Caco-2 (cell line): ENCODE results near the gene LCOR. TPM values are rescaled to one million over a fixed set of nuclear protein-coding genes. Genes with fewer than 3 reads are reported as not detected.

ENCODE experiments used
- BruUV-seq: library from RNA; stranded (reverse); fragments of 400-500 nt; replicated peaks from 2 replicates; lab custom pipeline; 2021; lab: Mats Ljungman, UMichigan
- CTCF ChIA-PET: fragments of 300-600 bp; sonication (Branson Sonifier 250); formaldehyde crosslinking; loops from one replicate; lab custom pipeline; 2022; ENCODE audit warnings: antibody characterized with exemption; lab: Charles Lee
- POLR2A ChIA-PET: fragments of 300-600 bp; sonication (Branson Sonifier 250); formaldehyde crosslinking; loops from one replicate; lab custom pipeline; 2022; ENCODE audit warnings: antibody characterized with exemption; lab: Charles Lee
- DNase-seq, 2 experiments: peaks; one replicate each; pipeline versions ENCODE4 v3.0.0 to v3.0.0-alpha.2; 2020 to 2022
- H3K27me3 ChIP-seq: replicated peaks from 2 replicates; pipeline ENCODE4 v1.6.0; 2011; ENCODE audit warnings: low read length; ENCODE audit not compliant: control insufficient read depth, insufficient read depth
- H3K36me3 ChIP-seq: 2 replicates; pipeline ENCODE4 v1.5.1; 2011; ENCODE audit warnings: low read length; ENCODE audit not compliant: control insufficient read depth, insufficient read depth
- H3K4me1 ChIP-seq: fragments of 250-450 bp; sonication (Bioruptor Pico); 2 replicates; pipeline ENCODE4 v1.5.1; 2020; ENCODE audit warnings: mild to moderate bottlenecking
- H3K4me3 ChIP-seq: 2 replicates; pipeline ENCODE4 v1.5.1; 2011; ENCODE audit warnings: low read depth, mild to moderate bottlenecking, control low read depth, low read length
- H3K9me3 ChIP-seq: fragments of 250-450 bp; sonication (Bioruptor Pico); 2 replicates; pipeline ENCODE4 v1.5.1; 2020; ENCODE audit warnings: mild to moderate bottlenecking, moderate library complexity
- H3K27ac Mint-ChIP-seq: one replicate; pipeline ENCODE4 v1.8.0; 2022; ENCODE audit warnings: mixed read lengths; ENCODE audit not compliant: unreplicated experiment
- H3K27me3 Mint-ChIP-seq: one replicate; pipeline ENCODE4 v1.8.0; 2022; ENCODE audit warnings: mixed read lengths; ENCODE audit not compliant: insufficient read depth, unreplicated experiment
- H3K36me3 Mint-ChIP-seq: one replicate; pipeline ENCODE4 v1.8.0; 2022; ENCODE audit warnings: mild to moderate bottlenecking, mixed read lengths; ENCODE audit not compliant: insufficient read depth, unreplicated experiment
- H3K4me1 Mint-ChIP-seq: one replicate; pipeline ENCODE4 v1.8.0; 2022; ENCODE audit warnings: low read depth, mixed read lengths; ENCODE audit not compliant: unreplicated experiment
- H3K4me3 Mint-ChIP-seq: one replicate; pipeline ENCODE4 v1.8.0; 2022; ENCODE audit warnings: mild to moderate bottlenecking, moderate library complexity, mixed read lengths; ENCODE audit not compliant: unreplicated experiment
- H3K9me3 Mint-ChIP-seq: one replicate; pipeline ENCODE4 v1.8.0; 2022; ENCODE audit warnings: mixed read lengths; ENCODE audit not compliant: unreplicated experiment
- CTCF ChIP-seq, 2 experiments: fragments of 200-600 bp in 1 of 2; IDR thresholded peaks; 1 replicate in 1 of 2; 2 replicates in 1 of 2; pipeline versions ENCODE4 v1.5.1 to v1.8.0; 2011 to 2022; ENCODE audit warnings: antibody characterized with exemption in 1 of 2, control low read depth in 1 of 2, inconsistent platforms in 1 of 2, low read depth in 1 of 2, low read length in 1 of 2, mild to moderate bottlenecking in 1 of 2, moderate library complexity in 1 of 2; ENCODE audit not compliant: insufficient read depth in 1 of 2, severe bottlenecking in 1 of 2, unreplicated experiment in 1 of 2
- intact Hi-C: fragments of 100-400 bp; cut with micrococcal nuclease; formaldehyde crosslinking; loops from one replicate; pipeline ENCODE4 v1.10.0; 2022; ENCODE audit not compliant: unreplicated experiment
- total RNA-seq: library from RNA; stranded (reverse); gene quantifications from 2 replicates; pipeline ENCODE4 v1.2.3, GENCODE V29; 2022

The LCOR gene
- total RNA-seq, 1 experiment from 2014 or later: 51.8 TPM

GRCh38 chr10:96858706-96859050 is 26.6 kb downstream of the LCOR start:
- Histone ChIP-seq H3K9me3 (no peaks in the 10 kb centered on the region), H3K27me3 (no peaks in the 10 kb centered on the region), H3K4me3 (no peak overlapping the region), H3K4me1 (peaks cover 6% of the 10 kb centered on the region), H3K36me3 (no peaks in the 10 kb centered on the region; the same call in 1 of the 2 replicates)
- Mint-ChIP-seq H3K27ac (no peak overlapping the region), H3K27me3 (no peaks in the 10 kb centered on the region), H3K36me3 (peaks cover 18% of the 10 kb centered on the region), H3K4me3 (no peak overlapping the region), H3K9me3 (no peaks in the 10 kb centered on the region), H3K4me1 (peaks cover 28% of the 10 kb centered on the region)
- POLR2A ChIA-PET: no interaction called here
- DNase-seq: no peak
- intact Hi-C loops: no loop called here
- no peak for TF ChIP-seq CTCF (IDR thresholded peaks at IDR 0.05; ENCODE audit: insufficient read depth in 1 of 2, low read depth in 1 of 2, low read length in 1 of 2, severe bottlenecking in 1 of 2, unreplicated experiment in 1 of 2)
- no TSS peak for BruUV-seq
- CTCF ChIA-PET: no interaction called here

GRCh38 chr10:96860631-96861277 is 28.7 kb downstream of the LCOR start:
- Mint-ChIP-seq H3K9me3 (no peaks in the 10 kb centered on the region), H3K36me3 (peaks cover 16% of the 10 kb centered on the region), H3K27ac (no peak overlapping the region), H3K4me3 (no peak overlapping the region), H3K27me3 (no peaks in the 10 kb centered on the region), H3K4me1 (peaks cover 43% of the 10 kb centered on the region)
- Histone ChIP-seq H3K27me3 (no peaks in the 10 kb centered on the region), H3K36me3 (no peaks in the 10 kb centered on the region; the same call in 1 of the 2 replicates), H3K9me3 (no peaks in the 10 kb centered on the region), H3K4me1 (peaks cover 20% of the 10 kb centered on the region), H3K4me3 (no peak overlapping the region)
- no peak for TF ChIP-seq CTCF (IDR thresholded peaks at IDR 0.05; ENCODE audit: insufficient read depth in 1 of 2, low read depth in 1 of 2, low read length in 1 of 2, severe bottlenecking in 1 of 2, unreplicated experiment in 1 of 2)
- POLR2A ChIA-PET: no interaction called here
- intact Hi-C loops: no loop called here
- no peak for DNase-seq
- no TSS peak for BruUV-seq
- CTCF ChIA-PET: no interaction called here

- Histone ChIP-seq H3K27me3 (no peaks in the 10 kb centered on the region), H3K9me3 (no peaks in the 10 kb centered on the region), H3K4me3 (no peak overlapping the region), H3K36me3 (no peaks in the 10 kb centered on the region; the same call in 1 of the 2 replicates), H3K4me1 (peaks cover 20% of the 10 kb centered on the region)
- peak in 1 of 2 experiments; percentile 66 for DNase-seq
- Mint-ChIP-seq H3K36me3 (peaks cover 10% of the 10 kb centered on the region), H3K4me3 (peak overlapping the region; percentile 64), H3K4me1 (peaks cover 39% of the 10 kb centered on the region), H3K27ac (peak overlapping the region; percentile 94), H3K27me3 (no peaks in the 10 kb centered on the region), H3K9me3 (no peaks in the 10 kb centered on the region)
- intact Hi-C loops: loop anchor here (1.0 kb wide), 2 partner anchors 21 to 31 kb away; no protein-coding TSS in a partner anchor
- TF ChIP-seq CTCF (IDR thresholded peaks at IDR 0.05; ENCODE audit: insufficient read depth in 1 of 2, low read depth in 1 of 2, low read length in 1 of 2, severe bottlenecking in 1 of 2, unreplicated experiment in 1 of 2): no peak
- no TSS peak for BruUV-seq
- ChIA-PET POLR2A (no interaction called here), CTCF (interaction anchor here (1.0 kb wide), 1 partner anchor 31 kb away, joined by 4 read pairs; no protein-coding TSS in a partner anchor)
Observed at GRCh38 chr10:96863922-96864543, 31.9 kb downstream of the LCOR start.
